ENCODE measurements around the gene HSPB2.
"Not testable (repeated sequence)": the region's sequence is repeated elsewhere in the genome, so short reads cannot be mapped to it uniquely, and the experiment has no call there.

HSPB2 gene

GRCh38 chr11:111916768-111917167, 4.2 kb downstream of the HSPB2 start:
- DNase-seq: no peak

GRCh38 chr11:111917312-111917711, 4.8 kb downstream of the HSPB2 start:
- DNase-seq: no peak

GRCh38 chr11:111917788-111918187, 5.3 kb downstream of the HSPB2 start:
- no peak for DNase-seq

- DNase-seq: peak; percentile 94
Observed at GRCh38 chr11:111918390-111919256, 6.1 kb downstream of the HSPB2 start, which contains the start of gene C11orf52. C11orf52 (plus strand) TSS chr11:111918913; CDS start chr11:111918973, 60 bp downstream.

- no peak for DNase-seq
Observed at GRCh38 chr11:111920908-111921307, 8.4 kb downstream of the HSPB2 start.

- DNase-seq: no peak
Observed at GRCh38 chr11:111921541-111922230, 9.2 kb downstream of the HSPB2 start.

- DNase-seq: peak; percentile 39
Observed at GRCh38 chr11:111922803-111923202, 10.3 kb downstream of the HSPB2 start.

GRCh38 chr11:111923351-111923788, 10.8 kb downstream of the HSPB2 start:
- no peak for DNase-seq

GRCh38 chr11:111923951-111924350, 11.4 kb downstream of the HSPB2 start:
- no peak for DNase-seq

- no peak for DNase-seq
Observed at GRCh38 chr11:111925953-111926352, 13.4 kb downstream of the HSPB2 start.

- peak; percentile 72 for DNase-seq
Observed at GRCh38 chr11:111926505-111927391, 14.2 kb downstream of the HSPB2 start.

GRCh38 chr11:111930472-111930871, 17.9 kb downstream of the HSPB2 start:
- DNase-seq: no peak

- DNase-seq: no peak
Observed at GRCh38 chr11:111932611-111932950, 20.0 kb downstream of the HSPB2 start.

- not testable (repeated sequence) for DNase-seq
Observed at GRCh38 chr11:111933176-111933575, 20.6 kb downstream of the HSPB2 start.

GRCh38 chr11:111933872-111934271, 21.3 kb downstream of the HSPB2 start:
- no peak for DNase-seq

- no peak for DNase-seq
Observed at GRCh38 chr11:111934306-111934705, 21.8 kb downstream of the HSPB2 start.

GRCh38 chr11:111935317-111936039, 22.9 kb downstream of the HSPB2 start:
- no peak for DNase-seq

- DNase-seq: no peak
Observed at GRCh38 chr11:111936040-111936540, 23.6 kb downstream of the HSPB2 start.

GRCh38 chr11:111937461-111937769, 24.9 kb downstream of the HSPB2 start:
- no peak for DNase-seq

GRCh38 chr11:111937844-111938243, 25.3 kb downstream of the HSPB2 start:
- no peak for DNase-seq

- DNase-seq: no peak
Observed at GRCh38 chr11:111938687-111939160, 26.2 kb downstream of the HSPB2 start.
